OCI-LY3 (cell line): ENCODE results near the gene DENND5A.

Source experiments
- EZH2phosphoT487 ChIP-seq: fragments of 200-600 bp; shearing (Covaris generic); IDR thresholded peaks from 2 replicates; pipeline ENCODE4 v1.6.1; 2018; ENCODE audit warnings: antibody characterized with exemption, mixed run types, low read depth
- TF ChIP-seq, protein P1 (sequence below): fragments of 200-600, 300-600 bp; sonication (generic); IDR thresholded peaks from 2 replicates; pipeline ENCODE4 v1.5.1; 2014; ENCODE audit warnings: antibody characterized with exemption, low read length, low read depth

DNA sequence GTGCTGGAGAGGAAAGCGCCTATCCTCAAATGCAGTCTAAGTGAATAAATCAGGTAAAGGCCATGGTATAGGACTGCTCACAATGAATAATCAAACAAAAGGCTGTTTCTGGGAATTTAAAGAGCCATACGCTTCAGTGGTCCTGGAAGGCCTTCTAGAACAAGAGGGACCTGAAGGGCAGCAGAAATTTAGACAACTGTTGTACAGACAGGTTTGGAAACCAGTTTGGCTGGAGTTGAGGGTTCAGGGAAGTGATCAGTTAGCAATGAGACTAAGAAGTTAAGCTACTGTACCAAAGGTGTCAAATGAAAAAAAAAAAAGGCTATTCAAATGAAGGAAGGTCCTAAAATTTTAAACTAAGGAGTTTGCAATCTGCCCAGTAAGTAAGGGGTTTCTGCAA is 117.1 kb downstream of the DENND5A start:
- TF ChIP-seq, protein P1, sequence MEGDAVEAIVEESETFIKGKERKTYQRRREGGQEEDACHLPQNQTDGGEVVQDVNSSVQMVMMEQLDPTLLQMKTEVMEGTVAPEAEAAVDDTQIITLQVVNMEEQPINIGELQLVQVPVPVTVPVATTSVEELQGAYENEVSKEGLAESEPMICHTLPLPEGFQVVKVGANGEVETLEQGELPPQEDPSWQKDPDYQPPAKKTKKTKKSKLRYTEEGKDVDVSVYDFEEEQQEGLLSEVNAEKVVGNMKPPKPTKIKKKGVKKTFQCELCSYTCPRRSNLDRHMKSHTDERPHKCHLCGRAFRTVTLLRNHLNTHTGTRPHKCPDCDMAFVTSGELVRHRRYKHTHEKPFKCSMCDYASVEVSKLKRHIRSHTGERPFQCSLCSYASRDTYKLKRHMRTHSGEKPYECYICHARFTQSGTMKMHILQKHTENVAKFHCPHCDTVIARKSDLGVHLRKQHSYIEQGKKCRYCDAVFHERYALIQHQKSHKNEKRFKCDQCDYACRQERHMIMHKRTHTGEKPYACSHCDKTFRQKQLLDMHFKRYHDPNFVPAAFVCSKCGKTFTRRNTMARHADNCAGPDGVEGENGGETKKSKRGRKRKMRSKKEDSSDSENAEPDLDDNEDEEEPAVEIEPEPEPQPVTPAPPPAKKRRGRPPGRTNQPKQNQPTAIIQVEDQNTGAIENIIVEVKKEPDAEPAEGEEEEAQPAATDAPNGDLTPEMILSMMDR, result no peak
- TF ChIP-seq EZH2phosphoT487, result no peak
